ENCODE data around the gene PTTG1IP.

DNA sequence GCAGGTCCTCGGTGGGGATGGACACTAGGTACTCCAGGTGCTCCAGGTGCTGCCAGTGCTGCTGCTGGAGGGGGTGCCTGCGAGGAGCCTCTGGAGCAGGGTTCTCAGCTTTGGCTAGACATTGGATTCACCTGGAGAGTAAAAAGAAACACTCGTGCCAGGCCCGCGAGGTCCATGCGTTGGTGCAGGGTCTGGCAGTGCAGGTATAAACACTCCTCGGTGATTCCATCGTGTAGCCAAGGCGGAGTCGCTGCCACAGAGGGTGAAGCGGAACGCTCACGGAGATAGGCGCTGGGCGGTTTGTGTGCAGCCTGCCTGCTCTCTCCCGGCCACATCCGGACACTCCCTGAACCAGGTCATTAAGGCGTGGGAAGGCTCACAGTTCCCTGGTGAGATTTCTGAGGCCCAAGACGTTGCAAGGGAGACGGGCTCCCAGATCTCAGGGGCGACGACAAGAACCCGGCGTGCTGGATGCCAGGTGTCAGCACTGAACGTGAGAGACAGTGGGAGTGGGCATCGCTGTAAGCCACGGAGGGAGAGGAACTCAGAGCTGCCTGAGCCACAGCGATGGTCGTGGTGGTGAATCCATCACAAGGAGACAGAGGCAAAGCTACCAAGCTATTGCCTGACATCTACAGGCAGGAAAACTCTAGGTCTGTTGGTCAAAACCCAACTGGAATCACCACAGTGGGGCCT is 38.4 kb downstream of the PTTG1IP start:
- no peak for TF ChIP-seq POLR2A (IDR thresholded peaks at IDR 0.05)
- TF ChIP-seq CTCF (IDR thresholded peaks at IDR 0.05): no peak

Measured in thyroid gland (tissue), 4 donors.